DND-41 (cell line): ENCODE measurements around the gene WNK2.

Experiments
- CTCF ChIP-seq: IDR thresholded peaks from 2 replicates; pipeline ENCODE4 v1.5.1; 2012; ENCODE audit warnings: borderline replicate concordance, low read length, moderate library complexity, mild to moderate bottlenecking; ENCODE audit not compliant: poor library complexity, severe bottlenecking; ENCODE audit errors: extremely low read depth
- EZH2 ChIP-seq: IDR thresholded peaks from 3 replicates; pipeline ENCODE4 v1.6.1; 2012; ENCODE audit warnings: borderline replicate concordance, low read depth, mild to moderate bottlenecking, moderate library complexity, low read length, inconsistent platforms; ENCODE audit not compliant: severe bottlenecking

DNA sequence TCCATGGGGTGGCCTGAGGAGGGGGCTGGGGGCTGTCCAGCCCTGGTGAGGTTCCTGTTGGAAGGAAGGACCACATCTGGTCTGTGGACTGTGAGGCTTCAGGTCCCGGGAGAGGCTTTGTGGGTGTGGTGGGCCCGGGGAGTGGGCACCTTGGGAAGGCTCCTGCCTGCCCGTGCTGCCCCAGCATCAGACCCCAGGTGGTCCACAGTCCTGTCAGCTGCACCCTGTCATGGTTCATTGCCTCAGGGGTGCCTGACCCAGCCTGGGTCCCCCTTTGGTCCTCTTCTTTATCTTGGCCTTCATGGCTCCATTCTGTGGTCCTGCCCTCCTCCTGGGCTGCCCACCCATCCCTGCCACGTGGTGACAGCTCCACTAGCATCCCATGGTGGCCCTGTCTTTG lies 36.7 kb downstream of the WNK2 start:
- no peak for TF ChIP-seq CTCF
- TF ChIP-seq EZH2: no peak
